Stimulated activated CD4-positive, alpha-beta T cell treated with anti-CD3 and anti-CD28 coated beads, Interleukin-1b, Interleukin-23, amount 100 ng/mL, for 24 hours (primary cell): Measurements from ENCODE around the gene GFRA4.

ENCODE experiments used
- DNase-seq, 4 experiments: peaks; one replicate each; pipeline ENCODE4 v3.0.0-alpha.2; 2020; ENCODE audit warnings: low read depth in 4 of 4, low spot score in 1 of 4

GFRA4 gene

GRCh38 chr20:3663031-3663701 lies at the start of gene GFRA4:
TSS of gene GFRA4 (minus strand) at chr20:3663399. CDS start at chr20:3663399, 0 bp downstream.
- no peak for DNase-seq

GRCh38 chr20:3712279-3712873 lies 49.2 kb upstream of the GFRA4 start, which contains the start of gene SIGLEC1:
TSS of gene SIGLEC1 (minus strand) at chr20:3712600. CDS start at chr20:3707128, 5,472 bp downstream.
- DNase-seq = no peak

GRCh38 chr20:3711484-3711941 lies 48.3 kb upstream of the GFRA4 start:
- no peak for DNase-seq

- peak; percentile 61 to 71 (median 64) for DNase-seq
Observed at GRCh38 chr20:3710703-3711483, 47.7 kb upstream of the GFRA4 start.

GRCh38 chr20:3710011-3710466 lies 46.8 kb upstream of the GFRA4 start:
- DNase-seq = no peak

GRCh38 chr20:3707508-3707899 lies 44.3 kb upstream of the GFRA4 start:
- DNase-seq = no peak

- DNase-seq = no peak
Observed at GRCh38 chr20:3706774-3707507, 43.7 kb upstream of the GFRA4 start.

- DNase-seq = no peak
Observed at GRCh38 chr20:3705970-3706739, 43.0 kb upstream of the GFRA4 start.

GRCh38 chr20:3705491-3705969 lies 42.3 kb upstream of the GFRA4 start:
- no peak for DNase-seq

GRCh38 chr20:3704087-3704486 lies 40.9 kb upstream of the GFRA4 start:
- DNase-seq = no peak

GRCh38 chr20:3702611-3703391 lies 39.6 kb upstream of the GFRA4 start:
- no peak for DNase-seq

GRCh38 chr20:3701061-3701998 lies 38.1 kb upstream of the GFRA4 start:
- DNase-seq = no peak

- DNase-seq = no peak
Observed at GRCh38 chr20:3699037-3699436, 35.8 kb upstream of the GFRA4 start.

- no peak for DNase-seq
Observed at GRCh38 chr20:3698591-3699001, 35.4 kb upstream of the GFRA4 start.

- no peak for DNase-seq
Observed at GRCh38 chr20:3697588-3698305, 34.5 kb upstream of the GFRA4 start.

- no peak for DNase-seq
Observed at GRCh38 chr20:3696745-3697587, 33.8 kb upstream of the GFRA4 start.

GRCh38 chr20:3696200-3696599 lies 33.0 kb upstream of the GFRA4 start:
- no peak for DNase-seq
